Esophagus muscularis mucosa (tissue), 4 donors: Measurements from ENCODE around the gene TNFSF8. TPM values are rescaled to one million over a fixed set of nuclear protein-coding genes. Genes with fewer than 3 reads are reported as not detected.
A peak's percentile ranks its signal among the peaks of the same experiment; 100 is the strongest.

ENCODE experiments used
- DNase-seq: peaks from one replicate; pipeline ENCODE4 v3.0.0-alpha.2; 2017; ENCODE audit errors: extremely low spot score
- H3K27ac ChIP-seq, 4 donors: fragments of 200-600 bp; sonication (generic); replicated peaks in 1 of 4; 1 replicate in 3 of 4; 2 replicates in 1 of 4; pipeline ENCODE4 v1.5.1; 2016 to 2019; ENCODE audit warnings: mild to moderate bottlenecking in 1 of 4
- H3K27me3 ChIP-seq, 4 donors: fragments of 200-600 bp; sonication (generic); one replicate each; pipeline versions ENCODE4 v1.5.1 to v1.6.0; 2016 to 2019
- H3K36me3 ChIP-seq, 4 donors: fragments of 200-600 bp; sonication (generic); one replicate each; pipeline ENCODE4 v1.5.1; 2016 to 2019
- H3K4me1 ChIP-seq, 4 donors: fragments of 200-600 bp; sonication (generic); one replicate each; pipeline ENCODE4 v1.5.1; 2016 to 2019
- H3K4me3 ChIP-seq, 4 donors: fragments of 200-600 bp; sonication (generic); 1 replicate in 2 of 4; 2 replicates in 2 of 4; pipeline ENCODE4 v1.5.1; 2016 to 2019; ENCODE audit warnings: mild to moderate bottlenecking in 4 of 4, moderate library complexity in 1 of 4
- H3K9me3 ChIP-seq, 4 donors: fragments of 200-600 bp; sonication (generic); 1 replicate in 3 of 4; 2 replicates in 1 of 4; pipeline ENCODE4 v1.5.1; 2016 to 2019
- CTCF ChIP-seq, 3 experiments: fragments of 200-600 bp in 2 of 3; fragments of 450-650 bp in 1 of 3; sonication (generic) in 2 of 3; IDR thresholded peaks; one replicate each; pipeline ENCODE4 v1.5.1; 2017 to 2019; ENCODE audit warnings: antibody characterized with exemption in 3 of 3, mild to moderate bottlenecking in 2 of 3, moderate library complexity in 1 of 3
- EP300 ChIP-seq: sonication (generic); formaldehyde crosslinking; IDR thresholded peaks from one replicate; pipeline ENCODE4 v1.6.1; 2017; ENCODE audit warnings: antibody characterized with exemption
- POLR2A ChIP-seq: fragments of 450-650 bp; IDR thresholded peaks from one replicate; pipeline ENCODE4 v1.6.1; 2017; ENCODE audit warnings: antibody characterized with exemption, moderate library complexity, mild to moderate bottlenecking, low read depth
- POLR2AphosphoS5 ChIP-seq, 2 donors: sonication (generic); formaldehyde crosslinking; IDR thresholded peaks; one replicate each; pipeline ENCODE4 v1.6.1; 2017; ENCODE audit warnings: antibody characterized with exemption in 2 of 2
- WGBS: methylation state at CpG from one replicate; pipeline ENCODE4 v1.1.5; 2018; 5-methylcytosine and 5-hydroxymethylcytosine counted together
- intact Hi-C: fragments of 100-400 bp; cut with DNase I; formaldehyde crosslinking; loops from one replicate; pipeline ENCODE4 v1.15.1; 2023
- total RNA-seq, 4 donors: library from RNA; depleted of rRNA; stranded (reverse); fragments of >200 nt; gene quantifications; one replicate each; pipeline versions ENCODE4 v1.1.0 to v1.2.1, GENCODE V29; 2016

The TNFSF8 gene
- total RNA-seq, 4 donors from 2014 or later = 0.46 to 4.0 (median 1.4) TPM

- intact Hi-C loops = no loop called here
Observed at GRCh38 chr9:114854736-114855355, 75.5 kb downstream of the TNFSF8 start.

GRCh38 chr9:114853071-114853855, 77.1 kb downstream of the TNFSF8 start:
- 89% methylated on average over 3 of the region's 3 CpGs for WGBS
- no peaks in the 10 kb centered on the region for H3K9me3 ChIP-seq
- DNase-seq = no peak
- no peak overlapping the region for H3K27ac ChIP-seq
- H3K36me3 ChIP-seq = no peaks in the 10 kb centered on the region
- intact Hi-C loops = no loop called here
- no peak overlapping the region for H3K4me3 ChIP-seq
- TF ChIP-seq EP300 (no peak), CTCF (IDR thresholded peaks at IDR 0.05) (no peak), POLR2A (no peak), POLR2AphosphoS5 (IDR thresholded peaks at IDR 0.05) (no peak)
- H3K4me1 ChIP-seq = peaks cover 0 to 14% (median 3%) of the 10 kb centered on the region in 4 donors
- no peaks in the 10 kb centered on the region for H3K27me3 ChIP-seq

More at GRCh38 chr9:114854736-114855355, 75.5 kb downstream of the TNFSF8 start:
- no peak overlapping the region for H3K27ac ChIP-seq
- DNase-seq = no peak
- TF ChIP-seq POLR2A = no peak
- no peak for TF ChIP-seq CTCF (IDR thresholded peaks at IDR 0.05)
- no peak for TF ChIP-seq EP300
- no peak for TF ChIP-seq POLR2AphosphoS5 (IDR thresholded peaks at IDR 0.05)
- 93% methylated on average over 7 of the region's 7 CpGs for WGBS
- no peak overlapping the region for H3K4me3 ChIP-seq
- no peaks in the 10 kb centered on the region for H3K9me3 ChIP-seq
- no peaks in the 10 kb centered on the region for H3K36me3 ChIP-seq
- H3K27me3 ChIP-seq = no peaks in the 10 kb centered on the region
- peaks cover 0 to 14% (median 3%) of the 10 kb centered on the region in 4 donors for H3K4me1 ChIP-seq

- Histone ChIP-seq H3K9me3 (no peaks in the 10 kb centered on the region), H3K27me3 (no peaks in the 10 kb centered on the region), H3K4me3 (no peak overlapping the region), H3K4me1 (peaks cover 0 to 14% (median 3%) of the 10 kb centered on the region in 4 donors), H3K36me3 (no peaks in the 10 kb centered on the region), H3K27ac (no peak overlapping the region)
- no peak for TF ChIP-seq EP300
- TF ChIP-seq POLR2AphosphoS5 (IDR thresholded peaks at IDR 0.05) = no peak
- no peak for TF ChIP-seq CTCF (IDR thresholded peaks at IDR 0.05)
- TF ChIP-seq POLR2A = no peak
- intact Hi-C loops = no loop called here
- WGBS = 66% methylated on average over 4 of the region's 4 CpGs
- peak; percentile 66 for DNase-seq
Observed at GRCh38 chr9:114852050-114852594, 78.3 kb downstream of the TNFSF8 start.

- peaks cover 0 to 9% (median under 1%) of the 10 kb centered on the region in 4 donors for H3K4me1 ChIP-seq
- WGBS = 67% methylated on average over 3 of the region's 3 CpGs
- DNase-seq = no peak
- TF ChIP-seq CTCF (IDR thresholded peaks at IDR 0.05) (no peak), EP300 (no peak), POLR2AphosphoS5 (IDR thresholded peaks at IDR 0.05) (no peak), POLR2A (no peak)
- no peaks in the 10 kb centered on the region for H3K27me3 ChIP-seq
- no peaks in the 10 kb centered on the region for H3K36me3 ChIP-seq
- H3K9me3 ChIP-seq = no peaks in the 10 kb centered on the region
- intact Hi-C loops = no loop called here
- H3K4me3 ChIP-seq = no peak overlapping the region
- no peak overlapping the region for H3K27ac ChIP-seq
Observed at GRCh38 chr9:114851306-114851705, 79.1 kb downstream of the TNFSF8 start.

Other genes starting within 250 kb of the TNFSF8 start
- not detected for gene TEX48, start 248.4 kb downstream of the TNFSF8 start, total RNA-seq
- under 1 TPM; 0.06 to 0.83 (median 0.25) TPM for gene TNFSF15, start 124.6 kb downstream of the TNFSF8 start, total RNA-seq
- gene TNC, start 187.6 kb upstream of the TNFSF8 start, total RNA-seq = 100 to 1,000 TPM; 216 to 576 (median 478) TPM